ENCODE results near the gene C2CD5. TPM values are rescaled to one million over a fixed set of nuclear protein-coding genes. Genes with fewer than 3 reads are reported as not detected.

The C2CD5 gene
- total and polyA plus RNA-seq, 2 of the 13 experiments (the other 11 are each of a cell fraction or from before 2014, with no cell fraction given): 12.6 to 14.6 TPM

- Histone ChIP-seq H3K36me3 (replicated peaks in 1 of 2; ENCODE audit: control insufficient read depth in 1 of 2, insufficient read depth in 2 of 2, low read length in 2 of 2) (peaks cover 0 to 2% of the 10 kb centered on the region in 2 experiments; a peak in 2 of 5 replicates), H3K79me2 (ENCODE audit: insufficient read depth, low read length) (no peaks in the 10 kb centered on the region), H4K20me1 (ENCODE audit: insufficient read depth, low read length) (no peaks in the 10 kb centered on the region), H3K9ac (ENCODE audit: insufficient read depth, low read depth, low read length) (no peak overlapping the region), H3K27me3 (ENCODE audit: control insufficient read depth in 1 of 2, insufficient read depth in 2 of 2, low read length in 2 of 2) (no peaks in the 10 kb centered on the region), H3K9me3 (ENCODE audit: low read length) (no peaks in the 10 kb centered on the region), H3K4me1 (ENCODE audit: insufficient read depth, low read length) (no peaks in the 10 kb centered on the region), H2AFZ (ENCODE audit: low read length) (no peak overlapping the region), H3K4me3 (replicated peaks in 1 of 3; ENCODE audit: insufficient read depth in 1 of 3, low read depth in 2 of 3, low read length in 3 of 3) (no peak overlapping the region), H3K27ac (ENCODE audit: extremely low read length, insufficient read depth, low read length) (no peak overlapping the region), H3K4me2 (ENCODE audit: low read depth, low read length) (no peak overlapping the region)
- ChIA-PET CTCF (ENCODE audit: low intra/inter-chr PET ratio, low total read pairs) (interaction anchor here (0.7 to 2.5 kb wide), 3 partner anchors 15 to 141 kb away, joined by 3 to 16 read pairs (median 4); partner anchors contain the start of gene C2CD5), POLR2A (interaction anchor here (0.9 to 1.0 kb wide), 2 partner anchors 15 to 95 kb away, joined by 3 to 8 read pairs; partner anchors contain the start of genes C2CD5 and ETNK1)
- intact Hi-C loops (cut with micrococcal nuclease; ENCODE audit: unreplicated experiment): loop anchor here (1.0 kb wide), 3 partner anchors 96 to 141 kb away; partner anchors contain the start of gene ETNK1
- in situ Hi-C loops (cut with HindIII; ENCODE audit: extremely low pct_ligation_motif_present, low pct_unique_long_range_greater_than_20kb): no loop called here
- peak; percentile 59 for DNase-seq (ENCODE audit: low spot score)
- BruUV-seq (replicated peaks): no TSS peak
- TF ChIP-seq, protein P1, sequence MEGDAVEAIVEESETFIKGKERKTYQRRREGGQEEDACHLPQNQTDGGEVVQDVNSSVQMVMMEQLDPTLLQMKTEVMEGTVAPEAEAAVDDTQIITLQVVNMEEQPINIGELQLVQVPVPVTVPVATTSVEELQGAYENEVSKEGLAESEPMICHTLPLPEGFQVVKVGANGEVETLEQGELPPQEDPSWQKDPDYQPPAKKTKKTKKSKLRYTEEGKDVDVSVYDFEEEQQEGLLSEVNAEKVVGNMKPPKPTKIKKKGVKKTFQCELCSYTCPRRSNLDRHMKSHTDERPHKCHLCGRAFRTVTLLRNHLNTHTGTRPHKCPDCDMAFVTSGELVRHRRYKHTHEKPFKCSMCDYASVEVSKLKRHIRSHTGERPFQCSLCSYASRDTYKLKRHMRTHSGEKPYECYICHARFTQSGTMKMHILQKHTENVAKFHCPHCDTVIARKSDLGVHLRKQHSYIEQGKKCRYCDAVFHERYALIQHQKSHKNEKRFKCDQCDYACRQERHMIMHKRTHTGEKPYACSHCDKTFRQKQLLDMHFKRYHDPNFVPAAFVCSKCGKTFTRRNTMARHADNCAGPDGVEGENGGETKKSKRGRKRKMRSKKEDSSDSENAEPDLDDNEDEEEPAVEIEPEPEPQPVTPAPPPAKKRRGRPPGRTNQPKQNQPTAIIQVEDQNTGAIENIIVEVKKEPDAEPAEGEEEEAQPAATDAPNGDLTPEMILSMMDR (CRISPR knock-in tag; IDR thresholded peaks at IDR 0.05): peak; percentile 53
- TF ChIP-seq RBAK (CRISPR knock-in tag; IDR thresholded peaks at IDR 0.05): no peak
- TF ChIP-seq SMC3 (IDR thresholded peaks at IDR 0.05; ENCODE audit: low read length): peak; percentile 21; the same call in 1 of the 2 replicates
- peak; percentile 61 for TF ChIP-seq STAG1 (CRISPR knock-in tag; IDR thresholded peaks at IDR 0.05)
- 96% methylated on average over 2 of the region's 3 CpGs for WGBS (ENCODE audit: low lambda C conversion rate)
- peak; percentile 87 for ATAC-seq
- FAIRE-seq: no peak
Observed at GRCh38 chr12:22529281-22530060, 14.9 kb downstream of the C2CD5 start.

DNA sequence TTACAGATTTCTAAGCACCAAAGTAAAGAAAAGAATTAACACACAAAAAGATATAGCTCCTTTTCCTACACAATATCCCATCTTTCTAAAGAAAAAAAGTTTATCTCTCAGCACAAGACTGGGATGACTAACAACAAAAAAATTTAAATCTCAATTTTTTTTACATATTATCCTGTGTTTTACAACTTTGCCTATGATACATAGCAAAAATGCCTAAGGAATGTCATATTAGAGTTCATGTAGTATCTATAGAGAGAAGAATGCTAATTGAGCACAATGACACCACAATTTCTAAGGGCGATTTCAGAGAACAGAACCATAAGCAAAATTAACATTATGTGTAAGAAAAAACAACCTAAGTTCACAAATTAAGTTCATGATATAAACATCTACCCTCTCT is 16.3 kb downstream of the C2CD5 start:
- ATAC-seq (no peak), FAIRE-seq (no peak), DNase-seq (ENCODE audit: low spot score) (no peak)
- Histone ChIP-seq H3K27ac (ENCODE audit: extremely low read length, insufficient read depth, low read length) (no peak overlapping the region), H3K27me3 (ENCODE audit: control insufficient read depth in 1 of 2, insufficient read depth in 2 of 2, low read length in 2 of 2) (no peaks in the 10 kb centered on the region), H3K4me3 (replicated peaks in 1 of 3; ENCODE audit: insufficient read depth in 1 of 3, low read depth in 2 of 3, low read length in 3 of 3) (no peak overlapping the region), H4K20me1 (ENCODE audit: insufficient read depth, low read length) (no peaks in the 10 kb centered on the region), H3K9me3 (ENCODE audit: low read length) (no peaks in the 10 kb centered on the region), H2AFZ (ENCODE audit: low read length) (no peak overlapping the region), H3K79me2 (ENCODE audit: insufficient read depth, low read length) (no peaks in the 10 kb centered on the region), H3K36me3 (replicated peaks in 1 of 2; ENCODE audit: control insufficient read depth in 1 of 2, insufficient read depth in 2 of 2, low read length in 2 of 2) (peaks cover 0 to 8% of the 10 kb centered on the region in 2 experiments; a peak in 3 of 5 replicates), H3K9ac (ENCODE audit: insufficient read depth, low read depth, low read length) (no peak overlapping the region), H3K4me2 (ENCODE audit: low read depth, low read length) (no peak overlapping the region), H3K4me1 (ENCODE audit: insufficient read depth, low read length) (no peaks in the 10 kb centered on the region)
- ChIA-PET POLR2A (no interaction called here), CTCF (ENCODE audit: low intra/inter-chr PET ratio, low total read pairs) (interaction anchor here (2.5 kb wide), 1 partner anchor 104 kb away, joined by 16 read pairs; no protein-coding TSS in a partner anchor)
- BruUV-seq (replicated peaks): no TSS peak
- 96% methylated on average over 1 of the region's 1 CpG for WGBS (ENCODE audit: low lambda C conversion rate)
- intact Hi-C loops (cut with micrococcal nuclease; ENCODE audit: unreplicated experiment) (no loop called here), in situ Hi-C loops (cut with HindIII; ENCODE audit: extremely low pct_ligation_motif_present, low pct_unique_long_range_greater_than_20kb) (no loop called here)
- TF ChIP-seq TSC22D2 (CRISPR knock-in tag; IDR thresholded peaks at IDR 0.05; ENCODE audit: borderline replicate concordance) (no peak), ZNF225 (CRISPR knock-in tag; IDR thresholded peaks at IDR 0.05) (no peak), FOSL2 (CRISPR knock-in tag; IDR thresholded peaks at IDR 0.05) (no peak), ZNF44 (CRISPR knock-in tag; IDR thresholded peaks at IDR 0.05) (no peak), DMTF1 (CRISPR knock-in tag; IDR thresholded peaks at IDR 0.05) (no peak)
- TF ChIP-seq, protein P2, sequence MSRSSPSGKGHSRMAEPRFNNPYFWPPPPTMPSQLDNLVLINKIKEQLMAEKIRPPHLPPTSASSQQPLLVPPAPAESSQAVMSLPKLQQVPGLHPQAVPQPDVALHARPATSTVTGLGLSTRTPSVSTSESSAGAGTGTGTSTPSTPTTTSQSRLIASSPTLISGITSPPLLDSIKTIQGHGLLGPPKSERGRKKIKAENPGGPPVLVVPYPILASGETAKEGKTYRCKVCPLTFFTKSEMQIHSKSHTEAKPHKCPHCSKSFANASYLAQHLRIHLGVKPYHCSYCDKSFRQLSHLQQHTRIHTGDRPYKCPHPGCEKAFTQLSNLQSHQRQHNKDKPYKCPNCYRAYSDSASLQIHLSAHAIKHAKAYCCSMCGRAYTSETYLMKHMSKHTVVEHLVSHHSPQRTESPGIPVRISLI (CRISPR knock-in tag; IDR thresholded peaks at IDR 0.05; ENCODE audit: borderline replicate concordance): no peak
- TF ChIP-seq, protein P3, sequence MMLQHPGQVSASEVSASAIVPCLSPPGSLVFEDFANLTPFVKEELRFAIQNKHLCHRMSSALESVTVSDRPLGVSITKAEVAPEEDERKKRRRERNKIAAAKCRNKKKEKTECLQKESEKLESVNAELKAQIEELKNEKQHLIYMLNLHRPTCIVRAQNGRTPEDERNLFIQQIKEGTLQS (CRISPR knock-in tag; IDR thresholded peaks at IDR 0.05): no peak
